Mucosa of descending colon (tissue), 3 donors: ENCODE measurements around the gene TULP4. TPM values are rescaled to one million over a fixed set of nuclear protein-coding genes. Genes with fewer than 3 reads are reported as not detected.

Experiments used
- ATAC-seq: fragments of 200-7000 bp; cut with Tn5 transposase; one replicate; pipeline ENCODE4 v1.9.1; 2020; ENCODE audit warnings: mild to moderate bottlenecking, moderate library complexity
- DNase-seq, 3 donors: peaks; one replicate each; pipeline ENCODE4 v3.0.0-alpha.2; 2020
- H3K36me3 ChIP-seq: fragments of 200-600 bp; one replicate; pipeline ENCODE4 v1.8.0; 2021; ENCODE audit warnings: low read depth, mild to moderate bottlenecking
- H3K4me1 ChIP-seq: fragments of 200-600 bp; one replicate; pipeline ENCODE4 v1.8.0; 2021; ENCODE audit warnings: low read depth, mild to moderate bottlenecking
- H3K4me3 ChIP-seq: fragments of 200-600 bp; one replicate; pipeline ENCODE4 v1.8.0; 2021; ENCODE audit warnings: mild to moderate bottlenecking
- H3K9me3 ChIP-seq: fragments of 200-600 bp; one replicate; pipeline ENCODE4 v1.8.0; 2021; ENCODE audit warnings: mild to moderate bottlenecking
- intact Hi-C, 2 donors: fragments of 100-400 bp; cut with DNase I in 1 of 2; cut with micrococcal nuclease in 1 of 2; formaldehyde crosslinking; loops; one replicate each; pipeline versions ENCODE4 v1.11.0 to v1.11.1; 2022; cut with DNase I, micrococcal nuclease
- total RNA-seq, 3 donors: library from RNA; stranded (reverse); fragmentation: NEBNext Ultra II Directional in 2 of 3; extraction: Animal tissue kit (Norgen Biotek cat#: 25700) in 2 of 3; gene quantifications; one replicate each; pipeline versions ENCODE4 v1.2.1 to v1.2.4, GENCODE V29; 2021 to 2023
- TF ChIP-seq, protein P1 (sequence below): fragments of 200-600 bp; IDR thresholded peaks from one replicate; pipeline ENCODE4 v1.8.0; 2022; ENCODE audit warnings: antibody characterized with exemption, mild to moderate bottlenecking
- donor health status: DM: no; HTN: no; CAD: no; lungs with moderate emphysema.
- donor health status: DM: no; HTN: no; CAD: no.
- donor health status: DM: no; HTN: yes; CAD: no.

The TULP4 gene
- total RNA-seq, 3 donors from 2014 or later, result 70.4 to 122 (median 83.6) TPM

DNA sequence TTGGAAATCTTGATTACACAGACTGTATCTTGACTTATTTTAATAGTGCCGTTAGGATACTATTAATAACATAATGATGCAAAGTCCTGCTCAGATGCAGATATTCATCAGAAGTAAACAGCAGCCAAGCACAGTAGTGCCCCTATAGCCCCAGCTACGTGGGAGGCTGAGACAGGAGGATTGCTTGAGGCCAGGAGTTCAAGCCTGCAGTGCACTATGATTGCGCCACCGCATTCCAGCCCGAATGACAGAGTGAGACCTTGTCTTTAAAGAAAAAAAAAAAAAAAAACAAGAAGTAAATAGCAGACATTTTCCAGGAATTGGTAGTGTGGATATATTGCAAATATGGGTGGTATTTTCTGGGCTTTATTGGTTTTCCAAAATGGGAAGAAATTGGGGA, 61.8 kb downstream of the TULP4 start:
- Histone ChIP-seq H3K36me3 (no peaks in the 10 kb centered on the region), H3K4me1 (no peaks in the 10 kb centered on the region), H3K9me3 (no peaks in the 10 kb centered on the region), H3K4me3 (no peak overlapping the region)
- ATAC-seq (no peak), DNase-seq (no peak)
- intact Hi-C loops, result no loop called here
- TF ChIP-seq, protein P1, sequence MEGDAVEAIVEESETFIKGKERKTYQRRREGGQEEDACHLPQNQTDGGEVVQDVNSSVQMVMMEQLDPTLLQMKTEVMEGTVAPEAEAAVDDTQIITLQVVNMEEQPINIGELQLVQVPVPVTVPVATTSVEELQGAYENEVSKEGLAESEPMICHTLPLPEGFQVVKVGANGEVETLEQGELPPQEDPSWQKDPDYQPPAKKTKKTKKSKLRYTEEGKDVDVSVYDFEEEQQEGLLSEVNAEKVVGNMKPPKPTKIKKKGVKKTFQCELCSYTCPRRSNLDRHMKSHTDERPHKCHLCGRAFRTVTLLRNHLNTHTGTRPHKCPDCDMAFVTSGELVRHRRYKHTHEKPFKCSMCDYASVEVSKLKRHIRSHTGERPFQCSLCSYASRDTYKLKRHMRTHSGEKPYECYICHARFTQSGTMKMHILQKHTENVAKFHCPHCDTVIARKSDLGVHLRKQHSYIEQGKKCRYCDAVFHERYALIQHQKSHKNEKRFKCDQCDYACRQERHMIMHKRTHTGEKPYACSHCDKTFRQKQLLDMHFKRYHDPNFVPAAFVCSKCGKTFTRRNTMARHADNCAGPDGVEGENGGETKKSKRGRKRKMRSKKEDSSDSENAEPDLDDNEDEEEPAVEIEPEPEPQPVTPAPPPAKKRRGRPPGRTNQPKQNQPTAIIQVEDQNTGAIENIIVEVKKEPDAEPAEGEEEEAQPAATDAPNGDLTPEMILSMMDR, result no peak

DNA sequence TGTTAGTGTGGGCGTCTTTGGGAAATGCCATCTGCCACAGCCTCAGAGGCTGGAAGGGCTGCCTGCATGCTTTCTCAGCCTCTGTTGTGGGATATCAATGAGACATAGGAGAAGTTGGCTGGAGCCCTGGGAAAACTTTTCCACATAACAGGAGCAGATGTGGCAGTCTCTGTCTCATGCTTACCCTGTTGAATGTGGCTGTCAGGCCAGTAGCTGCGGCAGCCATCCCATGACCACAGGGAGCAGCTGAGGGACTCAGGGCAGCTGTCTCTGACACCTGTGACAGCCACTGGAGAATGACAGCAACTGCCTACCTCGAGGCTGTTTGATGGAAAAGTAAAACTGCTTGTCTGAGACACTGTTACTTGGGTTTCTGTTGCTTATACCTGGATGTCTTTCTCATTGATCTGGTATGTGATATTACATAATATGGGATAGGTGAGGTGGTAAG, 64.4 kb downstream of the TULP4 start:
- intact Hi-C loops, result no loop called here
- no peaks in the 10 kb centered on the region for H3K4me1 ChIP-seq
- H3K4me3 ChIP-seq, result no peak overlapping the region
- ATAC-seq (no peak), DNase-seq (no peak)
- TF ChIP-seq, protein P1, result no peak
- H3K9me3 ChIP-seq, result no peaks in the 10 kb centered on the region
- no peaks in the 10 kb centered on the region for H3K36me3 ChIP-seq

DNA sequence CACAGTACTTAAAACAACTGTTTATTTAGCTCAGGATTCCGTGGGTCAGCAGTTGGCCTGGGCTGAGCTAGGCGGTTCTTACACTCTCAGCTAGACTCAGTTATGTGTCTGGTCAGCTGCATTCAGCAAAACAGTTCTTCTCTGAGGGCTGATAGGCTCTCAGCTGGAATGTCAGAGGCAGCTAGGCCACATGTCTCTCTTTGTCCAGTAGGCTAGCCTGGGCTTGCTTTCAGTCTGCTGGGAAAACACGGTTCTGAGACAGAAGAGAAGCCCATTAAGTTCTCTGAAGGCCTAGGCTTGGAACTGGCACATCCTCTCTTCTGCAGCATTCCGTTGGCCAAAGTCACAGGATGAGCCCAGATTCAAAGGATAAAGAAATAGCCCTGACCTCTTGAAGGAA, 65.6 kb downstream of the TULP4 start:
- Histone ChIP-seq H3K4me1 (no peaks in the 10 kb centered on the region), H3K36me3 (no peaks in the 10 kb centered on the region), H3K4me3 (no peak overlapping the region), H3K9me3 (no peaks in the 10 kb centered on the region)
- ATAC-seq (peak; percentile 39), DNase-seq (peak in 1 of 3 donors; percentile 11)
- intact Hi-C loops, result no loop called here
- TF ChIP-seq, protein P1, result no peak

DNA sequence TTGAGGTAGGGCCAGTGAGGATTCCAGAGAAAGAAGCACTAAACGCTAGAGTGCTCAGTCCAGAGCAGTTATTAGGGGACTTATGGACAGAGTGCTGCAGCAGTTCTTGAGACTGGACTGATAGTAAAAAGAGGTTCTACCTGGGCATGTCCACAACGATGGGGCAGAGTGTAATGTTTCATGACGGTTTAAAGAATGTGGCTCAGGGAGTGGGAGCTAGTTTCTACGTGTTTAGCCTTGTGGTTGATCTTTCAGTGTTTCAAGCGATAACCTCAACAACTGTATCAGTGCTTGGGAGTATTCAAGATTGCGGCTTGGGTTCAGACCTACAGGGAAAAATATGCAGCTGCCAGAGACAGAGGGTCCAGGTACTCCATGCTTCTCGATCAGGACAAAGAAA, 67.1 kb downstream of the TULP4 start:
- TF ChIP-seq, protein P1, result no peak
- H3K36me3 ChIP-seq, result no peaks in the 10 kb centered on the region
- no peaks in the 10 kb centered on the region for H3K4me1 ChIP-seq
- no peak for ATAC-seq
- H3K4me3 ChIP-seq, result no peak overlapping the region
- DNase-seq, result no peak
- intact Hi-C loops, result no loop called here
- no peaks in the 10 kb centered on the region for H3K9me3 ChIP-seq

DNA sequence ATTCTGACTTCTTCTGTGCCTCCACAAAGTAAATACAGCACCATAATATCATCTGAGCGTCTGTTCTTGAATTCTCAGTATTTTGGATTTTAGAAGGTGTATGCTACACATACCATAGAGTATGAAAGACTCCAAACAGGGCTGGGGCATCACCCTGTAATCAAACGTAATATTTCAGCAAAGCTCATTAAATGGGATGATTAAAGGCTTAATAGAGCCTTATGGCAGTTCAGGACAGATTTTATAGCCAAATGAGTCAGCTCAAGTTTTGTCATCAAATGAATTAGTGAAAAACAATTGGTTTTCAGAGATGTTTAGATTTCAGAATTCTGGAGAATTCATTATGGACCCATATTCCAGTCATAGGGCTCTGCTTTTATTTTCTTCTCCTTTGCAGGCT, 68.9 kb downstream of the TULP4 start:
- intact Hi-C loops, result no loop called here
- Histone ChIP-seq H3K4me1 (no peaks in the 10 kb centered on the region), H3K36me3 (no peaks in the 10 kb centered on the region), H3K9me3 (no peaks in the 10 kb centered on the region), H3K4me3 (no peak overlapping the region)
- TF ChIP-seq, protein P1, result no peak
- DNase-seq (no peak), ATAC-seq (no peak)

DNA sequence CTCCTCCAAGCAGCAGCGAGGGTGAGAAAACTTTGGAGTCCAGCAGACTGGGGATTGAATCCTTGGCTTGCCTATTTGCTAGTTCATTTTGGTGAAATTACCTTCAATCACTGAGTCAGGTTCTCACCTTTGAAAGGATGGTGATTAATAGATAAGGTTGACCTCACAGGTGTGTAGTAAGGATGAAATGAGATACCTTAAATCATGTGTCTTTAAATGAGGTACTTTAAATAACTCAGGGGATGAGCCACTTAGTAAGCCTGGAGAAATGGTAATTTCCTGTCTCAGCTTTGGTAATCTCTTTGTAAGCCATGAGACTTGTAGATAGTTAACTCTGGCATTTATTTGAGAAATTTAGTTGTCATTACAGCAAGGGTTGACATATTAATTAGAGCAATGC, 70.2 kb downstream of the TULP4 start:
- ATAC-seq (no peak), DNase-seq (no peak)
- Histone ChIP-seq H3K36me3 (no peaks in the 10 kb centered on the region), H3K4me3 (no peak overlapping the region), H3K9me3 (no peaks in the 10 kb centered on the region), H3K4me1 (no peaks in the 10 kb centered on the region)
- TF ChIP-seq, protein P1, result no peak
- intact Hi-C loops, result no loop called here
